ENCODE measurements around the gene ZNF765. TPM values are rescaled to one million over a fixed set of nuclear protein-coding genes. Genes with fewer than 3 reads are reported as not detected.
A peak's percentile ranks its signal among the peaks of the same experiment; 100 is the strongest.
"Not testable (repeated sequence)": the region's sequence is repeated elsewhere in the genome, so short reads cannot be mapped to it uniquely, and the experiment has no call there.

ZNF765 gene
- polyA plus RNA-seq, 2 donors: 1.6 to 3.2 TPM

GRCh38 chr19:53381376-53381775 lies 13.6 kb upstream of the ZNF765 start:
- Histone ChIP-seq H3K4me1 (ENCODE audit: control insufficient read depth in 2 of 2, insufficient read depth in 2 of 2, low read length in 1 of 2) (no peaks in the 10 kb centered on the region), H3K27me3 (ENCODE audit: control insufficient read depth in 1 of 2, insufficient read depth in 2 of 2, low read length in 2 of 2) (no peaks in the 10 kb centered on the region), H3K27ac (ENCODE audit: low read depth in 2 of 2, low read length in 1 of 2) (no peak overlapping the region), H3K9me3 (ENCODE audit: control insufficient read depth in 2 of 2, insufficient read depth in 1 of 2, low read depth in 1 of 2, low read length in 1 of 2) (peaks cover 3 to 28% of the 10 kb centered on the region in 2 donors), H3K36me3 (ENCODE audit: control insufficient read depth in 2 of 2, insufficient read depth in 2 of 2, low read length in 1 of 2) (peaks cover 7 to 18% of the 10 kb centered on the region in 2 donors), H3K4me3 (ENCODE audit: low read depth in 1 of 2, low read length in 2 of 2) (no peak overlapping the region)
- WGBS, 2 donors: 97% methylated on average over 3 of the region's 3 CpGs

- H3K27me3 ChIP-seq (ENCODE audit: control insufficient read depth in 1 of 2, insufficient read depth in 2 of 2, low read length in 2 of 2): no peaks in the 10 kb centered on the region
- no peak overlapping the region for H3K4me3 ChIP-seq (ENCODE audit: low read depth in 1 of 2, low read length in 2 of 2)
- no peaks in the 10 kb centered on the region for H3K4me1 ChIP-seq (ENCODE audit: control insufficient read depth in 2 of 2, insufficient read depth in 2 of 2, low read length in 1 of 2)
- peaks cover 3 to 20% of the 10 kb centered on the region in 2 donors for H3K9me3 ChIP-seq (ENCODE audit: control insufficient read depth in 2 of 2, insufficient read depth in 1 of 2, low read depth in 1 of 2, low read length in 1 of 2)
- WGBS, 2 donors: 76 to 78% methylated on average over 3 of the region's 3 CpGs
- peaks cover 0 to 3% of the 10 kb centered on the region in 2 donors for H3K36me3 ChIP-seq (ENCODE audit: control insufficient read depth in 2 of 2, insufficient read depth in 2 of 2, low read length in 1 of 2)
- no peak overlapping the region for H3K27ac ChIP-seq (ENCODE audit: low read depth in 2 of 2, low read length in 1 of 2)
Measured at GRCh38 chr19:53388168-53388567, 6.8 kb upstream of the ZNF765 start.

- Histone ChIP-seq H3K27ac (ENCODE audit: low read depth in 2 of 2, low read length in 1 of 2) (no peak overlapping the region), H3K36me3 (ENCODE audit: control insufficient read depth in 2 of 2, insufficient read depth in 2 of 2, low read length in 1 of 2) (peaks cover 0 to 3% of the 10 kb centered on the region in 2 donors), H3K4me3 (ENCODE audit: low read depth in 1 of 2, low read length in 2 of 2) (no peak overlapping the region), H3K27me3 (ENCODE audit: control insufficient read depth in 1 of 2, insufficient read depth in 2 of 2, low read length in 2 of 2) (no peaks in the 10 kb centered on the region), H3K9me3 (ENCODE audit: control insufficient read depth in 2 of 2, insufficient read depth in 1 of 2, low read depth in 1 of 2, low read length in 1 of 2) (peaks cover 3 to 20% of the 10 kb centered on the region in 2 donors), H3K4me1 (ENCODE audit: control insufficient read depth in 2 of 2, insufficient read depth in 2 of 2, low read length in 1 of 2) (no peaks in the 10 kb centered on the region)
- 90 to 91% methylated on average over 5 of the region's 5 CpGs for WGBS, 2 donors
Measured at GRCh38 chr19:53388904-53389303, 6.0 kb upstream of the ZNF765 start.

GRCh38 chr19:53389571-53389970 lies 5.4 kb upstream of the ZNF765 start:
- Histone ChIP-seq H3K4me1 (ENCODE audit: control insufficient read depth in 2 of 2, insufficient read depth in 2 of 2, low read length in 1 of 2) (peaks cover 0 to 3% of the 10 kb centered on the region in 2 donors), H3K27me3 (ENCODE audit: control insufficient read depth in 1 of 2, insufficient read depth in 2 of 2, low read length in 2 of 2) (no peaks in the 10 kb centered on the region), H3K36me3 (ENCODE audit: control insufficient read depth in 2 of 2, insufficient read depth in 2 of 2, low read length in 1 of 2) (peaks cover 0 to 3% of the 10 kb centered on the region in 2 donors), H3K4me3 (ENCODE audit: low read depth in 1 of 2, low read length in 2 of 2) (no peak overlapping the region), H3K27ac (ENCODE audit: low read depth in 2 of 2, low read length in 1 of 2) (no peak overlapping the region), H3K9me3 (ENCODE audit: control insufficient read depth in 2 of 2, insufficient read depth in 1 of 2, low read depth in 1 of 2, low read length in 1 of 2) (peaks cover 3 to 18% of the 10 kb centered on the region in 2 donors)
- 64 to 65% methylated on average over 8 of the region's 8 CpGs for WGBS, 2 donors

GRCh38 chr19:53389978-53390377 lies 5.0 kb upstream of the ZNF765 start:
- Histone ChIP-seq H3K36me3 (ENCODE audit: control insufficient read depth in 2 of 2, insufficient read depth in 2 of 2, low read length in 1 of 2) (peaks cover 0 to 3% of the 10 kb centered on the region in 2 donors), H3K4me3 (ENCODE audit: low read depth in 1 of 2, low read length in 2 of 2) (no peak overlapping the region), H3K9me3 (ENCODE audit: control insufficient read depth in 2 of 2, insufficient read depth in 1 of 2, low read depth in 1 of 2, low read length in 1 of 2) (peaks cover 3 to 18% of the 10 kb centered on the region in 2 donors), H3K4me1 (ENCODE audit: control insufficient read depth in 2 of 2, insufficient read depth in 2 of 2, low read length in 1 of 2) (peaks cover 0 to 3% of the 10 kb centered on the region in 2 donors), H3K27me3 (ENCODE audit: control insufficient read depth in 1 of 2, insufficient read depth in 2 of 2, low read length in 2 of 2) (no peaks in the 10 kb centered on the region), H3K27ac (ENCODE audit: low read depth in 2 of 2, low read length in 1 of 2) (no peak overlapping the region)
- WGBS, 2 donors: 38 to 41% methylated on average over 22 of the region's 22 CpGs

- H3K9me3 ChIP-seq (ENCODE audit: control insufficient read depth in 2 of 2, insufficient read depth in 1 of 2, low read depth in 1 of 2, low read length in 1 of 2): peaks cover 3 to 7% of the 10 kb centered on the region in 2 donors
- peak overlapping the region; percentile 74 to 76 for H3K27ac ChIP-seq (ENCODE audit: low read depth in 2 of 2, low read length in 1 of 2)
- 12 to 14% methylated on average over 18 of the region's 18 CpGs for WGBS, 2 donors
- H3K4me1 ChIP-seq (ENCODE audit: control insufficient read depth in 2 of 2, insufficient read depth in 2 of 2, low read length in 1 of 2): peaks cover 0 to 3% of the 10 kb centered on the region in 2 donors
- H3K27me3 ChIP-seq (ENCODE audit: control insufficient read depth in 1 of 2, insufficient read depth in 2 of 2, low read length in 2 of 2): no peaks in the 10 kb centered on the region
- peak overlapping the region; percentile 37 to 81 for H3K4me3 ChIP-seq (ENCODE audit: low read depth in 1 of 2, low read length in 2 of 2)
- H3K36me3 ChIP-seq (ENCODE audit: control insufficient read depth in 2 of 2, insufficient read depth in 2 of 2, low read length in 1 of 2): peaks cover 0 to 2% of the 10 kb centered on the region in 2 donors
Measured at GRCh38 chr19:53394522-53394973, 401 bp upstream of the ZNF765 start.

- H3K27me3 ChIP-seq (ENCODE audit: control insufficient read depth in 1 of 2, insufficient read depth in 2 of 2, low read length in 2 of 2); H3K4me1 ChIP-seq (ENCODE audit: control insufficient read depth in 2 of 2, insufficient read depth in 2 of 2, low read length in 1 of 2); H3K9me3 ChIP-seq (ENCODE audit: control insufficient read depth in 2 of 2, insufficient read depth in 1 of 2, low read depth in 1 of 2, low read length in 1 of 2); H3K36me3 ChIP-seq (ENCODE audit: control insufficient read depth in 2 of 2, insufficient read depth in 2 of 2, low read length in 1 of 2): not testable (repeated sequence)
- 10 to 15% methylated on average over 9 of the region's 9 CpGs for WGBS, 2 donors
- peak overlapping the region; percentile 77 to 85 for H3K27ac ChIP-seq (ENCODE audit: low read depth in 2 of 2, low read length in 1 of 2)
- peak overlapping the region; percentile 53 to 81 for H3K4me3 ChIP-seq (ENCODE audit: low read depth in 1 of 2, low read length in 2 of 2)
Measured at GRCh38 chr19:53395840-53396524, 1.0 kb downstream of the ZNF765 start.

GRCh38 chr19:53396525-53396868 lies 1.5 kb downstream of the ZNF765 start:
- Histone ChIP-seq H3K9me3 (ENCODE audit: control insufficient read depth in 2 of 2, insufficient read depth in 1 of 2, low read depth in 1 of 2, low read length in 1 of 2) (peaks cover 2 to 3% of the 10 kb centered on the region in 2 donors), H3K4me1 (ENCODE audit: control insufficient read depth in 2 of 2, insufficient read depth in 2 of 2, low read length in 1 of 2) (peaks cover 0 to 3% of the 10 kb centered on the region in 2 donors), H3K4me3 (ENCODE audit: low read depth in 1 of 2, low read length in 2 of 2) (no peak overlapping the region), H3K36me3 (ENCODE audit: control insufficient read depth in 2 of 2, insufficient read depth in 2 of 2, low read length in 1 of 2) (peaks cover 0 to 5% of the 10 kb centered on the region in 2 donors), H3K27ac (ENCODE audit: low read depth in 2 of 2, low read length in 1 of 2) (no peak overlapping the region), H3K27me3 (ENCODE audit: control insufficient read depth in 1 of 2, insufficient read depth in 2 of 2, low read length in 2 of 2) (no peaks in the 10 kb centered on the region)
- WGBS, 2 donors: 3 to 17% methylated on average over 1 of the region's 1 CpG

GRCh38 chr19:53397918-53398317 lies 3.0 kb downstream of the ZNF765 start:
- not testable (repeated sequence) for H3K4me3 ChIP-seq (ENCODE audit: low read depth in 1 of 2, low read length in 2 of 2); H3K9me3 ChIP-seq (ENCODE audit: control insufficient read depth in 2 of 2, insufficient read depth in 1 of 2, low read depth in 1 of 2, low read length in 1 of 2); H3K27me3 ChIP-seq (ENCODE audit: control insufficient read depth in 1 of 2, insufficient read depth in 2 of 2, low read length in 2 of 2); H3K4me1 ChIP-seq (ENCODE audit: control insufficient read depth in 2 of 2, insufficient read depth in 2 of 2, low read length in 1 of 2); H3K27ac ChIP-seq (ENCODE audit: low read depth in 2 of 2, low read length in 1 of 2)
- 90 to 95% methylated on average over 1 of the region's 1 CpG for WGBS, 2 donors
- peaks cover 0 to 12% of the 10 kb centered on the region in 2 donors for H3K36me3 ChIP-seq (ENCODE audit: control insufficient read depth in 2 of 2, insufficient read depth in 2 of 2, low read length in 1 of 2)

Measured in esophagus (tissue), 2 donors.